H9 (cell line): Measurements from ENCODE around the gene CDKAL1. TPM values are rescaled to one million over a fixed set of nuclear protein-coding genes. Genes with fewer than 3 reads are reported as not detected.

Experiments used
- DNase-seq: peaks from one replicate; pipeline ENCODE4 v3.0.0-alpha.2; 2017
- H2AFZ ChIP-seq: one replicate; pipeline ENCODE4 v1.6.1; 2013; ENCODE audit warnings: mild to moderate bottlenecking, low read length, control low read depth, moderate library complexity
- H2AK5ac ChIP-seq: 2 replicates; pipeline ENCODE4 v1.6.1; 2013; ENCODE audit warnings: low read length, control low read depth, mixed read lengths; ENCODE audit not compliant: insufficient read length
- H2BK120ac ChIP-seq: one replicate; pipeline ENCODE4 v1.6.1; 2013; ENCODE audit warnings: low read depth, mild to moderate bottlenecking, low read length, control low read depth, inconsistent platforms; ENCODE audit not compliant: poor library complexity, severe bottlenecking
- H2BK12ac ChIP-seq: 2 replicates; pipeline ENCODE4 v1.6.1; 2013; ENCODE audit warnings: low read length, control low read depth, mixed read lengths, low read depth; ENCODE audit not compliant: insufficient read length
- H2BK15ac ChIP-seq: 2 replicates; pipeline ENCODE4 v1.6.1; 2013; ENCODE audit warnings: low read depth, low read length, control low read depth
- H2BK20ac ChIP-seq: one replicate; pipeline ENCODE4 v1.6.1; 2013; ENCODE audit warnings: low read depth, mild to moderate bottlenecking, low read length, control low read depth, inconsistent platforms; ENCODE audit not compliant: poor library complexity, severe bottlenecking
- H2BK5ac ChIP-seq: 2 replicates; pipeline ENCODE4 v1.6.1; 2013; ENCODE audit warnings: low read length, control low read depth, mixed read lengths; ENCODE audit not compliant: insufficient read length
- H3K14ac ChIP-seq: 2 replicates; pipeline ENCODE4 v1.6.1; 2013; ENCODE audit warnings: low read length, control low read depth; ENCODE audit not compliant: insufficient read depth
- H3K18ac ChIP-seq: 2 replicates; pipeline ENCODE4 v1.6.1; 2013; ENCODE audit warnings: low read depth, mild to moderate bottlenecking, mixed read lengths, low read length, control low read depth; ENCODE audit not compliant: insufficient read length
- H3K23ac ChIP-seq: 2 replicates; pipeline ENCODE4 v1.6.1; 2013; ENCODE audit warnings: low read length, control low read depth, mixed read lengths, low read depth; ENCODE audit not compliant: insufficient read length
- H3K23me2 ChIP-seq: 2 replicates; pipeline ENCODE4 v1.6.1; 2013; ENCODE audit warnings: low read depth, mild to moderate bottlenecking, mixed read lengths, low read length, control low read depth; ENCODE audit not compliant: insufficient read length, poor library complexity, severe bottlenecking
- H3K27ac ChIP-seq: 2 replicates; pipeline ENCODE4 v1.5.1; 2013; ENCODE audit warnings: low read length, control low read depth, mixed read lengths, low read depth; ENCODE audit not compliant: insufficient read length
- H3K27me3 ChIP-seq: 2 replicates; pipeline ENCODE4 v1.6.1; 2013; ENCODE audit warnings: low read length, control low read depth, inconsistent platforms; ENCODE audit not compliant: insufficient read depth
- H3K4ac ChIP-seq: 2 replicates; pipeline ENCODE4 v1.6.1; 2013; ENCODE audit warnings: low read depth, mild to moderate bottlenecking, control low read depth, inconsistent platforms, low read length, moderate library complexity
- H3K4me1 ChIP-seq: 2 replicates; pipeline ENCODE4 v1.6.1; 2013; ENCODE audit warnings: low read length, control low read depth, inconsistent platforms; ENCODE audit not compliant: insufficient read depth
- H3K4me2 ChIP-seq: 2 replicates; pipeline ENCODE4 v1.6.1; 2013; ENCODE audit warnings: low read length, control low read depth, mixed read lengths; ENCODE audit not compliant: insufficient read length, insufficient read depth
- H3K56ac ChIP-seq: 2 replicates; pipeline ENCODE4 v1.6.1; 2013; ENCODE audit warnings: low read depth, mild to moderate bottlenecking, mixed read lengths, low read length, control low read depth; ENCODE audit not compliant: insufficient read length
- H3K79me1 ChIP-seq: 2 replicates; pipeline ENCODE4 v1.6.1; 2013; ENCODE audit warnings: low read depth, mild to moderate bottlenecking, moderate library complexity, low read length, control low read depth, inconsistent platforms; ENCODE audit not compliant: insufficient read depth, poor library complexity, severe bottlenecking
- H3K79me2 ChIP-seq: 2 replicates; pipeline ENCODE4 v1.6.1; 2013; ENCODE audit warnings: low read length, control low read depth, inconsistent platforms; ENCODE audit not compliant: insufficient read depth
- H3K9ac ChIP-seq: 2 replicates; pipeline ENCODE4 v1.6.1; 2013; ENCODE audit warnings: low read length, control low read depth, mixed read lengths; ENCODE audit not compliant: insufficient read length; ENCODE audit errors: extremely low read depth
- H3K9me3 ChIP-seq: one replicate; pipeline ENCODE4 v1.6.1; 2013; ENCODE audit warnings: low read depth, low read length, inconsistent platforms; ENCODE audit not compliant: control insufficient read depth
- H3T11ph ChIP-seq: one replicate; pipeline ENCODE4 v1.6.1; 2013; ENCODE audit warnings: mild to moderate bottlenecking, low read length, control low read depth, inconsistent platforms
- H4K20me1 ChIP-seq: one replicate; pipeline ENCODE4 v1.6.1; 2013; ENCODE audit not compliant: control insufficient read depth, insufficient read length, insufficient read depth
- H4K5ac ChIP-seq: 2 replicates; pipeline ENCODE4 v1.6.1; 2013; ENCODE audit warnings: low read depth, mild to moderate bottlenecking, mixed read lengths, low read length, control low read depth; ENCODE audit not compliant: insufficient read length
- H4K8ac ChIP-seq: replicated peaks from 2 replicates; pipeline ENCODE4 v1.6.1; 2013; ENCODE audit warnings: low read length, control low read depth, mixed read lengths, low read depth; ENCODE audit not compliant: insufficient read length
- H4K91ac ChIP-seq: 2 replicates; pipeline ENCODE4 v1.6.1; 2013; ENCODE audit warnings: low read depth, mild to moderate bottlenecking, moderate library complexity, mixed read lengths, low read length, control low read depth; ENCODE audit not compliant: insufficient read length
- H3K27ac Mint-ChIP-seq, 3 experiments: 2 replicates in 2 of 3; 3 replicates in 1 of 3; pipeline ENCODE4 v1.8.0; 2020 to 2021; ENCODE audit warnings: mixed read lengths in 3 of 3, mild to moderate bottlenecking in 1 of 3, moderate library complexity in 1 of 3
- H3K27me3 Mint-ChIP-seq: 2 replicates; pipeline ENCODE4 v1.8.0; 2021; ENCODE audit warnings: low read depth, mild to moderate bottlenecking, moderate library complexity, mixed read lengths
- H3K36me3 Mint-ChIP-seq, 3 experiments: 2 replicates in 2 of 3; 3 replicates in 1 of 3; pipeline ENCODE4 v1.8.0; 2020 to 2021; ENCODE audit warnings: low read depth in 3 of 3, mixed read lengths in 3 of 3; ENCODE audit not compliant: insufficient read depth in 1 of 3
- H3K4me1 Mint-ChIP-seq, 2 experiments: 2 replicates each; pipeline ENCODE4 v1.8.0; 2020; ENCODE audit warnings: mixed read lengths in 2 of 2
- H3K4me3 Mint-ChIP-seq, 2 experiments: 2 replicates in 1 of 2; 3 replicates in 1 of 2; pipeline ENCODE4 v1.8.0; 2020 to 2021; ENCODE audit warnings: mild to moderate bottlenecking in 2 of 2, mixed read lengths in 2 of 2, moderate library complexity in 1 of 2
- H3K9me3 Mint-ChIP-seq, 2 experiments: 2 replicates in 1 of 2; 3 replicates in 1 of 2; pipeline ENCODE4 v1.8.0; 2020; ENCODE audit warnings: mild to moderate bottlenecking in 2 of 2, mixed read lengths in 2 of 2, moderate library complexity in 1 of 2
- total RNA-seq: library from RNA; stranded (reverse); gene quantifications from 2 replicates; pipeline ENCODE4 v1.2.1, GENCODE V29; 2021
- TF ChIP-seq, protein P1 (sequence below): fragments of 200-600 bp; sonication (generic); conservative IDR thresholded peaks from 3 replicates; pipeline ENCODE4 v1.8.0; 2021; ENCODE audit warnings: antibody characterized with exemption, mild to moderate bottlenecking

Gene CDKAL1
- total RNA-seq, 1 experiment from 2014 or later: 23.0 TPM

DNA sequence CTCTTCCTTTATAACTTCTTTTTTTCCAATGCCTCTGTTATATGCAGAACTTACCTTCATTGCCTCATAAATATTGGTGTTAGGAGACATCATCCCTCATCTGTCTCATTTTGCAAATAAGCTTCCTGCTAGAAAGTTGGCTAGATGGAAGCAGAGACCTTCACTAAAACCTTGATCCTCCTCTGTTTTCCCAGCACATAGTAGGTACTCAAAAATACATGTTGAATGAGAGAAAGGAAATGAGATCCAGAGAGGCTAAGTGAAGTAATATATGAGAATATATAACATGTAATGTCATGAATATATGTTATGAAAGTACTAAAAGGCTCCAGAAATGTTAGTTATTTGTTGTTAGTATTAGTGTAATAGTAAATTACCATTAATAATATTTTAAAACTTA, 91.9 kb downstream of the CDKAL1 start:
- Histone ChIP-seq H3K23me2 (no peaks in the 10 kb centered on the region), H2BK120ac (no peak overlapping the region), H3K56ac (no peak overlapping the region), H2BK15ac (no peak overlapping the region), H3K18ac (no peak overlapping the region), H3K4me2 (no peak overlapping the region), H4K5ac (no peak overlapping the region), H3K4me1 (peaks cover 13% of the 10 kb centered on the region), H2AFZ (no peak overlapping the region), H3K9ac (no peak overlapping the region), H3K14ac (no peak overlapping the region), H3T11ph (no peak overlapping the region), H3K9me3 (no peaks in the 10 kb centered on the region), H2BK20ac (no peak overlapping the region), H3K4ac (no peak overlapping the region), H3K27me3 (no peaks in the 10 kb centered on the region), H3K23ac (no peak overlapping the region), H3K27ac (no peak overlapping the region), H2BK12ac (no peak overlapping the region), H2BK5ac (no peak overlapping the region), H3K79me2 (no peaks in the 10 kb centered on the region), H4K91ac (no peak overlapping the region), H2AK5ac (no peak overlapping the region), H4K20me1 (peaks cover 3% of the 10 kb centered on the region), H4K8ac (no peak overlapping the region), H3K79me1 (no peaks in the 10 kb centered on the region)
- no peak for DNase-seq
- Mint-ChIP-seq H3K27ac (no peak overlapping the region), H3K36me3 (no peaks in the 10 kb centered on the region), H3K27me3 (no peaks in the 10 kb centered on the region), H3K9me3 (no peaks in the 10 kb centered on the region), H3K4me3 (no peak overlapping the region), H3K4me1 (peaks cover 30 to 34% of the 10 kb centered on the region in 2 experiments)
- TF ChIP-seq, protein P1, sequence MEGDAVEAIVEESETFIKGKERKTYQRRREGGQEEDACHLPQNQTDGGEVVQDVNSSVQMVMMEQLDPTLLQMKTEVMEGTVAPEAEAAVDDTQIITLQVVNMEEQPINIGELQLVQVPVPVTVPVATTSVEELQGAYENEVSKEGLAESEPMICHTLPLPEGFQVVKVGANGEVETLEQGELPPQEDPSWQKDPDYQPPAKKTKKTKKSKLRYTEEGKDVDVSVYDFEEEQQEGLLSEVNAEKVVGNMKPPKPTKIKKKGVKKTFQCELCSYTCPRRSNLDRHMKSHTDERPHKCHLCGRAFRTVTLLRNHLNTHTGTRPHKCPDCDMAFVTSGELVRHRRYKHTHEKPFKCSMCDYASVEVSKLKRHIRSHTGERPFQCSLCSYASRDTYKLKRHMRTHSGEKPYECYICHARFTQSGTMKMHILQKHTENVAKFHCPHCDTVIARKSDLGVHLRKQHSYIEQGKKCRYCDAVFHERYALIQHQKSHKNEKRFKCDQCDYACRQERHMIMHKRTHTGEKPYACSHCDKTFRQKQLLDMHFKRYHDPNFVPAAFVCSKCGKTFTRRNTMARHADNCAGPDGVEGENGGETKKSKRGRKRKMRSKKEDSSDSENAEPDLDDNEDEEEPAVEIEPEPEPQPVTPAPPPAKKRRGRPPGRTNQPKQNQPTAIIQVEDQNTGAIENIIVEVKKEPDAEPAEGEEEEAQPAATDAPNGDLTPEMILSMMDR: no peak
